ENCODE results near the gene LRRFIP1.

DNA sequence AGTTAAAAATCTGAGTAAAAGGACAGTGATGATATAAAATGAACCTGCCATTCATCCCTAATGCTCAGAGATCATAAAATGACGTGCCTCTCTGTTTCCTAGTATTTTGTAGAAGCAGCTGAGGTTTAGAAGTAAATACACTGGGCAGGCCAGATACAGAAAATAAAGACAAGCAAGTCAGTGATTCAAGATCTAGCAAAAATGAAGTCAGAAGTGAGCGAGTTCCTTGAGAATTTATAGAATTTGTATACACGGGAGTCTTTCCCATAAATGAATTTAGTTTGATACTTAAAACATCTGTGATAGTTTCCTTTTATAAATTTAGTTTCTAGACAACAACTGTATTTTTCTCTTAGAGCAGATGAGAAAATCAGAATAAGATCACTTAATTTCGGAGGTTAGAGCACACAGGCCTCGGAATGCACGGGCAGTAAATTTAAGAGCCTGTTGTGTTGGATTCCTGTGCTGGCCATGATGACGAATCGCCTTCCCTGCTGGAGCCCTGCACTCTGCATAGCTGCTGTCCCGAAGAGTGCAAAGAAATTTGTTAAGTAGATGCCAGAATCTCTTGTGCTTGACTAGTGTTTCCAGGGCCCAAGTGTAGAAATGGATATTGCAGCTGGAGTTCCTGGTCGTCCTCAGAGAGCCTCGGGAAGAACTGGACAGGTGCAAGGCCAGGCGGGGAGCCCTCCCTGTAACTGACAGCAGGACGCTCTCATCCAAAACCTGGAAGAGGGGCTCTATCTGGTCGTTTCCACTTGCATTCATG, 87.5 kb downstream of the LRRFIP1 start:
- TF ChIP-seq TAF1 (IDR thresholded peaks at IDR 0.05; ENCODE audit: low read depth, low read length), result no peak
- TF ChIP-seq POLR2A (IDR thresholded peaks at IDR 0.05; ENCODE audit: low read depth, low read length), result no peak
- no peak for TF ChIP-seq SPI1 (IDR thresholded peaks at IDR 0.05; ENCODE audit: low read depth, low read length)
- no peak for TF ChIP-seq POLR2AphosphoS5 (IDR thresholded peaks at IDR 0.05; ENCODE audit: low read depth, low read length)
- no peak for TF ChIP-seq POU2F2 (IDR thresholded peaks at IDR 0.05; ENCODE audit: low read depth, low read length)
